ENCODE results near the gene CASZ1. TPM values are rescaled to one million over a fixed set of nuclear protein-coding genes. Genes with fewer than 3 reads are reported as not detected.

CASZ1 gene
- total and polyA plus RNA-seq, 10 of the 15 experiments (the other 5 are each of a cell fraction or from before 2014, with no cell fraction given), result 0.52 to 9.8 (median 3.7) TPM

DNA sequence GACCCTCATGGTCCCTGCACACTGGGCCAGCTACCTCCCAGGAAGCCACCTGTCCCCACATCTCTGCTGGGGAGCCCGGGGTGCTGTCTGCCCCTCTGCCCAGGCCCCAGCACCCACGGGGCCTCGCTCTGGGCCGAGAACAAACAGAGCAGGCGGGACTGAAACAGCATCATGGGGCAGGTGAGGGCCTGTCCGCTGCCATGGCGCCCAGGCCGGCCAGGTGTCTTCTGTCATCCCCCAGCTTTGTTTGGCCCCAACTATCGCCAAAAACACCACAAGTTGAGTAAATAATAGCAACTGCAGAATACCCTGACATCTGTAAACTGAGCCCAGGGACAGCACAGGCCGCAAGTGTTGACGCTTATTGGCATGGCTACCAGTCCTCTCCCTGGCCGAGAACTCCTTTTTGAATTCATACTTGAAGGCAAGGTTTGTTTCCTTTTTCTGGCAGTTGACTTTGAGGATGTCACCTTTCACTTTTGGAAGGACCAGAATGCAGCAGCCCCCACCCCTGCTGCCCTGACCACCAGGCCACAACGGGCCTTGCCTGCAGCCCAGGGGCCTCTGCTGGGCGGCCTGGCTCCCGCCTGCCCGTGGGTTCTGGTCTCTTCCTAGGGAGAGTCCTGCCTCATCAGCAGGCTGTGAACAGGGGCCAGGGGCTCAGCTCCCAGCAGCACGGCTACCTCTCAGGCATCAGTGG lies 152.7 kb downstream of the CASZ1 start:
- H4K20me1 ChIP-seq (ENCODE audit: control insufficient read depth, insufficient read depth), result no peaks in the 10 kb centered on the region
- DNase-seq (ENCODE audit: low read depth, low spot score) (no peak), ATAC-seq (no peak), FAIRE-seq (no peak)
- POLR2A ChIA-PET, result interaction anchor here (0.6 kb wide), 1 partner anchor 223 kb away, joined by 4 read pairs; no protein-coding TSS in a partner anchor
- H3K27ac ChIP-seq (ENCODE audit: control insufficient read depth, insufficient read depth), result no peak overlapping the region
- no peaks in the 10 kb centered on the region for H3K79me2 ChIP-seq (ENCODE audit: control insufficient read depth, insufficient read depth, low read length)
- BruUV-seq (replicated peaks), result no TSS peak
- H2AFZ ChIP-seq (ENCODE audit: control insufficient read depth, low read depth, low read length), result no peak overlapping the region
- H3K4me3 ChIP-seq, result no peak overlapping the region
- no peaks in the 10 kb centered on the region for H3K36me3 ChIP-seq (ENCODE audit: control insufficient read depth in 2 of 2, insufficient read depth in 2 of 2, low read length in 1 of 2)
- 83% methylated on average over 17 of the region's 17 CpGs for WGBS (ENCODE audit: insufficient coverage, insufficient replicate concordance, low lambda C conversion rate, missing lambda C conversion rate)
- intact Hi-C loops (cut with micrococcal nuclease; ENCODE audit: unreplicated experiment), result no loop called here
- no peaks in the 10 kb centered on the region for H3K9me3 ChIP-seq (replicated peaks; ENCODE audit: control insufficient read depth, insufficient read depth, low read length)
- H3K27me3 ChIP-seq (replicated peaks in 1 of 2; ENCODE audit: control insufficient read depth in 2 of 2, insufficient read depth in 2 of 2, low read length in 1 of 2), result no peaks in the 10 kb centered on the region
- CTCF ChIA-PET, result interaction anchor here (0.6 kb wide), 1 partner anchor 24 kb away, joined by 3 read pairs; no protein-coding TSS in a partner anchor
- no peak overlapping the region for H3K9ac ChIP-seq (ENCODE audit: control insufficient read depth, insufficient read depth, low read length)
- H3K4me2 ChIP-seq (ENCODE audit: control insufficient read depth, insufficient read depth), result no peak overlapping the region
- H3K4me1 ChIP-seq (ENCODE audit: control insufficient read depth, insufficient read depth, low read length), result no peaks in the 10 kb centered on the region
- SMC1A ChIA-PET (ENCODE audit: uncharacterized antibody, unreplicated experiment), result no interaction called here
- RAD21 ChIA-PET (ENCODE audit: unreplicated experiment), result no interaction called here
- in situ Hi-C loops (cut with MboI), result no loop called here
- TF ChIP-seq, protein P1, sequence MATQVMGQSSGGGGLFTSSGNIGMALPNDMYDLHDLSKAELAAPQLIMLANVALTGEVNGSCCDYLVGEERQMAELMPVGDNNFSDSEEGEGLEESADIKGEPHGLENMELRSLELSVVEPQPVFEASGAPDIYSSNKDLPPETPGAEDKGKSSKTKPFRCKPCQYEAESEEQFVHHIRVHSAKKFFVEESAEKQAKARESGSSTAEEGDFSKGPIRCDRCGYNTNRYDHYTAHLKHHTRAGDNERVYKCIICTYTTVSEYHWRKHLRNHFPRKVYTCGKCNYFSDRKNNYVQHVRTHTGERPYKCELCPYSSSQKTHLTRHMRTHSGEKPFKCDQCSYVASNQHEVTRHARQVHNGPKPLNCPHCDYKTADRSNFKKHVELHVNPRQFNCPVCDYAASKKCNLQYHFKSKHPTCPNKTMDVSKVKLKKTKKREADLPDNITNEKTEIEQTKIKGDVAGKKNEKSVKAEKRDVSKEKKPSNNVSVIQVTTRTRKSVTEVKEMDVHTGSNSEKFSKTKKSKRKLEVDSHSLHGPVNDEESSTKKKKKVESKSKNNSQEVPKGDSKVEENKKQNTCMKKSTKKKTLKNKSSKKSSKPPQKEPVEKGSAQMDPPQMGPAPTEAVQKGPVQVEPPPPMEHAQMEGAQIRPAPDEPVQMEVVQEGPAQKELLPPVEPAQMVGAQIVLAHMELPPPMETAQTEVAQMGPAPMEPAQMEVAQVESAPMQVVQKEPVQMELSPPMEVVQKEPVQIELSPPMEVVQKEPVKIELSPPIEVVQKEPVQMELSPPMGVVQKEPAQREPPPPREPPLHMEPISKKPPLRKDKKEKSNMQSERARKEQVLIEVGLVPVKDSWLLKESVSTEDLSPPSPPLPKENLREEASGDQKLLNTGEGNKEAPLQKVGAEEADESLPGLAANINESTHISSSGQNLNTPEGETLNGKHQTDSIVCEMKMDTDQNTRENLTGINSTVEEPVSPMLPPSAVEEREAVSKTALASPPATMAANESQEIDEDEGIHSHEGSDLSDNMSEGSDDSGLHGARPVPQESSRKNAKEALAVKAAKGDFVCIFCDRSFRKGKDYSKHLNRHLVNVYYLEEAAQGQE (IDR thresholded peaks at IDR 0.05; ENCODE audit: low read depth, low read length), result no peak
- no peak for TF ChIP-seq PAX8 (IDR thresholded peaks at IDR 0.05)
- TF ChIP-seq NFYB (IDR thresholded peaks at IDR 0.05; ENCODE audit: insufficient read depth, low read depth, low read length), result no peak
- TF ChIP-seq HCFC1 (IDR thresholded peaks at IDR 0.05; ENCODE audit: low read length), result no peak
- TF ChIP-seq, protein P2, sequence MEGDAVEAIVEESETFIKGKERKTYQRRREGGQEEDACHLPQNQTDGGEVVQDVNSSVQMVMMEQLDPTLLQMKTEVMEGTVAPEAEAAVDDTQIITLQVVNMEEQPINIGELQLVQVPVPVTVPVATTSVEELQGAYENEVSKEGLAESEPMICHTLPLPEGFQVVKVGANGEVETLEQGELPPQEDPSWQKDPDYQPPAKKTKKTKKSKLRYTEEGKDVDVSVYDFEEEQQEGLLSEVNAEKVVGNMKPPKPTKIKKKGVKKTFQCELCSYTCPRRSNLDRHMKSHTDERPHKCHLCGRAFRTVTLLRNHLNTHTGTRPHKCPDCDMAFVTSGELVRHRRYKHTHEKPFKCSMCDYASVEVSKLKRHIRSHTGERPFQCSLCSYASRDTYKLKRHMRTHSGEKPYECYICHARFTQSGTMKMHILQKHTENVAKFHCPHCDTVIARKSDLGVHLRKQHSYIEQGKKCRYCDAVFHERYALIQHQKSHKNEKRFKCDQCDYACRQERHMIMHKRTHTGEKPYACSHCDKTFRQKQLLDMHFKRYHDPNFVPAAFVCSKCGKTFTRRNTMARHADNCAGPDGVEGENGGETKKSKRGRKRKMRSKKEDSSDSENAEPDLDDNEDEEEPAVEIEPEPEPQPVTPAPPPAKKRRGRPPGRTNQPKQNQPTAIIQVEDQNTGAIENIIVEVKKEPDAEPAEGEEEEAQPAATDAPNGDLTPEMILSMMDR (IDR thresholded peaks at IDR 0.05 in 2 of 3, conservative IDR thresholded peaks at IDR 0.05 in 1 of 3; ENCODE audit: control insufficient read depth in 2 of 3, extremely low read depth in 1 of 3, insufficient read depth in 1 of 3, low read depth in 3 of 3, low read length in 3 of 3), result no peak
- TF ChIP-seq, protein P3, sequence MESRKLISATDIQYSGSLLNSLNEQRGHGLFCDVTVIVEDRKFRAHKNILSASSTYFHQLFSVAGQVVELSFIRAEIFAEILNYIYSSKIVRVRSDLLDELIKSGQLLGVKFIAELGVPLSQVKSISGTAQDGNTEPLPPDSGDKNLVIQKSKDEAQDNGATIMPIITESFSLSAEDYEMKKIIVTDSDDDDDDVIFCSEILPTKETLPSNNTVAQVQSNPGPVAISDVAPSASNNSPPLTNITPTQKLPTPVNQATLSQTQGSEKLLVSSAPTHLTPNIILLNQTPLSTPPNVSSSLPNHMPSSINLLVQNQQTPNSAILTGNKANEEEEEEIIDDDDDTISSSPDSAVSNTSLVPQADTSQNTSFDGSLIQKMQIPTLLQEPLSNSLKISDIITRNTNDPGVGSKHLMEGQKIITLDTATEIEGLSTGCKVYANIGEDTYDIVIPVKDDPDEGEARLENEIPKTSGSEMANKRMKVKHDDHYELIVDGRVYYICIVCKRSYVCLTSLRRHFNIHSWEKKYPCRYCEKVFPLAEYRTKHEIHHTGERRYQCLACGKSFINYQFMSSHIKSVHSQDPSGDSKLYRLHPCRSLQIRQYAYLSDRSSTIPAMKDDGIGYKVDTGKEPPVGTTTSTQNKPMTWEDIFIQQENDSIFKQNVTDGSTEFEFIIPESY (IDR thresholded peaks at IDR 0.05), result no peak
- TF ChIP-seq STAT3 (IDR thresholded peaks at IDR 0.05; ENCODE audit: low read depth, low read length), result no peak
- TF ChIP-seq, protein P4, sequence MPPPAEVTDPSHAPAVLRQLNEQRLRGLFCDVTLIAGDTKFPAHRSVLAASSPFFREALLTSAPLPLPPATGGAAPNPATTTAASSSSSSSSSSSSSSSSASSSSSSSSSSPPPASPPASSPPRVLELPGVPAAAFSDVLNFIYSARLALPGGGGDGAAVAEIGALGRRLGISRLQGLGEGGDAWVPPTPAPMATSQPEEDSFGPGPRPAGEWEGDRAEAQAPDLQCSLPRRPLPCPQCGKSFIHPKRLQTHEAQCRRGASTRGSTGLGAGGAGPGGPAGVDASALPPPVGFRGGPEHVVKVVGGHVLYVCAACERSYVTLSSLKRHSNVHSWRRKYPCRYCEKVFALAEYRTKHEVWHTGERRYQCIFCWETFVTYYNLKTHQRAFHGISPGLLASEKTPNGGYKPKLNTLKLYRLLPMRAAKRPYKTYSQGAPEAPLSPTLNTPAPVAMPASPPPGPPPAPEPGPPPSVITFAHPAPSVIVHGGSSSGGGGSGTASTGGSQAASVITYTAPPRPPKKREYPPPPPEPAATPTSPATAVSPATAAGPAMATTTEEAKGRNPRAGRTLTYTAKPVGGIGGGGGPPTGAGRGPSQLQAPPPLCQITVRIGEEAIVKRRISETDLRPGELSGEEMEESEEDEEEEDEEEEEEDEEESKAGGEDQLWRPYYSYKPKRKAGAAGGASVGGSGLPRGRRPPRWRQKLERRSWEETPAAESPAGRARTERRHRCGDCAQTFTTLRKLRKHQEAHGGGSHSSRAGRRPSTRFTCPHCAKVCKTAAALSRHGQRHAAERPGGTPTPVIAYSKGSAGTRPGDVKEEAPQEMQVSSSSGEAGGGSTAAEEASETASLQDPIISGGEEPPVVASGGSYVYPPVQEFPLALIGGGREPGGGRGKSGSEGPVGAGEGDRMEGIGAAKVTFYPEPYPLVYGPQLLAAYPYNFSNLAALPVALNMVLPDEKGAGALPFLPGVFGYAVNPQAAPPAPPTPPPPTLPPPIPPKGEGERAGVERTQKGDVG (CRISPR knock-in tag; IDR thresholded peaks at IDR 0.05), result no peak
- TF ChIP-seq, protein P5, sequence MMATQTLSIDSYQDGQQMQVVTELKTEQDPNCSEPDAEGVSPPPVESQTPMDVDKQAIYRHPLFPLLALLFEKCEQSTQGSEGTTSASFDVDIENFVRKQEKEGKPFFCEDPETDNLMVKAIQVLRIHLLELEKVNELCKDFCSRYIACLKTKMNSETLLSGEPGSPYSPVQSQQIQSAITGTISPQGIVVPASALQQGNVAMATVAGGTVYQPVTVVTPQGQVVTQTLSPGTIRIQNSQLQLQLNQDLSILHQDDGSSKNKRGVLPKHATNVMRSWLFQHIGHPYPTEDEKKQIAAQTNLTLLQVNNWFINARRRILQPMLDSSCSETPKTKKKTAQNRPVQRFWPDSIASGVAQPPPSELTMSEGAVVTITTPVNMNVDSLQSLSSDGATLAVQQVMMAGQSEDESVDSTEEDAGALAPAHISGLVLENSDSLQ (IDR thresholded peaks at IDR 0.05), result no peak
- no peak for TF ChIP-seq SUPT20H (IDR thresholded peaks at IDR 0.05; ENCODE audit: borderline replicate concordance, control insufficient read depth, low read depth, low read length)
- no peak for TF ChIP-seq RB1 (IDR thresholded peaks at IDR 0.05; ENCODE audit: borderline replicate concordance)
